Daoy (cell line): ENCODE results near the gene MADD. TPM values are rescaled to one million over a fixed set of nuclear protein-coding genes. Genes with fewer than 3 reads are reported as not detected.

Experiments
- DNase-seq: peaks from one replicate; pipeline ENCODE4 v3.0.0-alpha.2; 2015; ENCODE audit warnings: low read depth
- total RNA-seq: library from RNA; depleted of rRNA; stranded (reverse); fragments of >200 nt; shearing (Covaris generic); gene quantifications from 2 replicates; pipeline ENCODE4 v1.2.3, GENCODE V29; 2014

Gene MADD
- total RNA-seq, 1 experiment from 2014 or later, result 15.9 TPM

GRCh38 chr11:47356998-47357329 lies 87.0 kb downstream of the MADD start:
- no peak for DNase-seq

- no peak for DNase-seq
Observed at GRCh38 chr11:47357985-47358730, 88.2 kb downstream of the MADD start.

- DNase-seq, result no peak
Observed at GRCh38 chr11:47358731-47359051, 88.8 kb downstream of the MADD start.

- no peak for DNase-seq
Observed at GRCh38 chr11:47359162-47359561, 89.2 kb downstream of the MADD start.

GRCh38 chr11:47359586-47359985 lies 89.7 kb downstream of the MADD start:
- DNase-seq, result no peak

- no peak for DNase-seq
Observed at GRCh38 chr11:47360341-47360740, 90.4 kb downstream of the MADD start.

GRCh38 chr11:47361419-47361818 lies 91.5 kb downstream of the MADD start:
- DNase-seq, result no peak

GRCh38 chr11:47366020-47366490 lies 96.1 kb downstream of the MADD start:
- no peak for DNase-seq

GRCh38 chr11:47369676-47370075 lies 99.7 kb downstream of the MADD start:
- no peak for DNase-seq

- no peak for DNase-seq
Observed at GRCh38 chr11:47372422-47372821, 102.5 kb downstream of the MADD start.

GRCh38 chr11:47373876-47374719 lies 104.2 kb downstream of the MADD start:
- DNase-seq, result peak; percentile 72

- DNase-seq, result no peak
Observed at GRCh38 chr11:47374720-47375019, 104.7 kb downstream of the MADD start.

GRCh38 chr11:47375020-47375419 lies 105.1 kb downstream of the MADD start:
- DNase-seq, result no peak

- DNase-seq, result no peak
Observed at GRCh38 chr11:47375546-47376085, 105.7 kb downstream of the MADD start.

GRCh38 chr11:47376107-47376524 lies 106.2 kb downstream of the MADD start:
- DNase-seq, result no peak

- no peak for DNase-seq
Observed at GRCh38 chr11:47376525-47377371, 106.8 kb downstream of the MADD start.

- no peak for DNase-seq
Observed at GRCh38 chr11:47377571-47378009, 107.7 kb downstream of the MADD start.

GRCh38 chr11:47378010-47378835 lies 108.3 kb downstream of the MADD start, which contains the start of gene SPI1:
SPI1 (minus strand) TSS chr11:47378547; CDS start chr11:47378353, 194 bp downstream.
- DNase-seq, result no peak

- no peak for DNase-seq
Observed at GRCh38 chr11:47378836-47379170, 108.9 kb downstream of the MADD start.

- DNase-seq, result no peak
Observed at GRCh38 chr11:47379317-47379716, 109.4 kb downstream of the MADD start.
